VCaP (cell line): ENCODE measurements around the gene INPP5J.
"Not testable (repeated sequence)": the region's sequence is repeated elsewhere in the genome, so short reads cannot be mapped to it uniquely, and the experiment has no call there.

Experiments
- H3K27ac ChIP-seq: fragments of 450-650 bp; 2 replicates; pipeline ENCODE4 v1.5.1; 2017
- CTCF ChIP-seq: fragments of 450-650 bp; conservative IDR thresholded peaks from 2 replicates; pipeline ENCODE4 v1.5.1; 2017; ENCODE audit warnings: mild to moderate bottlenecking, moderate library complexity

INPP5J gene

GRCh38 chr22:31095637-31096249, 27.0 kb upstream of the INPP5J start:
- H3K27ac ChIP-seq, result no peak overlapping the region
- no peak for TF ChIP-seq CTCF

GRCh38 chr22:31096657-31097279, 26.0 kb upstream of the INPP5J start:
- no peak overlapping the region for H3K27ac ChIP-seq
- TF ChIP-seq CTCF, result no peak

GRCh38 chr22:31097539-31097938, 25.2 kb upstream of the INPP5J start:
- not testable (repeated sequence) for H3K27ac ChIP-seq

- no peak overlapping the region for H3K27ac ChIP-seq
- TF ChIP-seq CTCF, result no peak
Measured at GRCh38 chr22:31097941-31098631, 24.7 kb upstream of the INPP5J start.

- TF ChIP-seq CTCF, result no peak
- no peak overlapping the region for H3K27ac ChIP-seq
Measured at GRCh38 chr22:31098632-31099110, 24.1 kb upstream of the INPP5J start.

GRCh38 chr22:31099386-31099785, 23.4 kb upstream of the INPP5J start:
- TF ChIP-seq CTCF, result no peak
- no peak overlapping the region for H3K27ac ChIP-seq

- no peak overlapping the region for H3K27ac ChIP-seq
- no peak for TF ChIP-seq CTCF
Measured at GRCh38 chr22:31099841-31100761, 22.7 kb upstream of the INPP5J start.
